ENCODE results near the gene COMMD1. TPM values are rescaled to one million over a fixed set of nuclear protein-coding genes. Genes with fewer than 3 reads are reported as not detected.

COMMD1 gene
- total and polyA plus RNA-seq, 2 experiments from 2014 or later: 54.9 to 83.7 TPM

GRCh38 chr2:62038975-62039771 is 133.7 kb downstream of the COMMD1 start:
- H3K4me3 ChIP-seq: no peak overlapping the region
- Mint-ChIP-seq H3K27me3 (ENCODE audit: insufficient read depth, low read depth, poor library complexity) (no peaks in the 10 kb centered on the region), H3K4me3 (no peak overlapping the region), H3K36me3 (ENCODE audit: low read depth) (peaks cover 14% of the 10 kb centered on the region; the same call in 2 of the 3 replicates), H3K9me3 (peaks cover 5% of the 10 kb centered on the region; the same call in 2 of the 3 replicates), H3K27ac (no peak overlapping the region), H3K4me1 (peaks cover 6% of the 10 kb centered on the region; the same call in 2 of the 3 replicates)
- no peaks in the 10 kb centered on the region for H3K79me2 ChIP-seq (replicated peaks; ENCODE audit: insufficient read depth)
- no peaks in the 10 kb centered on the region for H4K20me1 ChIP-seq (replicated peaks; ENCODE audit: insufficient read depth)
- no peaks in the 10 kb centered on the region for H3K9me2 ChIP-seq (ENCODE audit: insufficient read depth)
- no peaks in the 10 kb centered on the region for H3F3A ChIP-seq (replicated peaks; ENCODE audit: low read depth)
- no peak for ATAC-seq
- no peak overlapping the region for H3K27ac ChIP-seq (ENCODE audit: low read depth)
- no peaks in the 10 kb centered on the region for H3K27me3 ChIP-seq (ENCODE audit: insufficient read depth)
- TF ChIP-seq ZNF331 (CRISPR knock-in tag; IDR thresholded peaks at IDR 0.05; ENCODE audit: low read depth) (no peak), CTCF (conservative IDR thresholded peaks at IDR 0.05; ENCODE audit: low read depth in 2 of 2) (no peak), ZNF462 (CRISPR knock-in tag; IDR thresholded peaks at IDR 0.05) (no peak), ETS1 (IDR thresholded peaks at IDR 0.05) (no peak), EZH2phosphoT487 (IDR thresholded peaks at IDR 0.05; ENCODE audit: unreplicated experiment) (no peak), POLR2AphosphoS5 (IDR thresholded peaks at IDR 0.05; ENCODE audit: low read depth) (no peak), ZNF114 (CRISPR knock-in tag; IDR thresholded peaks at IDR 0.05) (no peak), CREB1 (CRISPR knock-in tag; IDR thresholded peaks at IDR 0.05; ENCODE audit: low read depth) (no peak)
- DNase-seq (ENCODE audit: low spot score): no peak
- no peak overlapping the region for H2AFZ ChIP-seq
- H3K36me3 ChIP-seq (ENCODE audit: insufficient read depth): no peaks in the 10 kb centered on the region
- H3K4me1 ChIP-seq (ENCODE audit: insufficient read depth): 0 out of 2 replicates have a peak, but pooled peaks cover 4% of the 10 kb centered on the region
- H3K4me2 ChIP-seq: no peak overlapping the region

Measured in GM23338 (cell line).